ENCODE measurements around the gene TGFBRAP1. TPM values are rescaled to one million over a fixed set of nuclear protein-coding genes. Genes with fewer than 3 reads are reported as not detected.

Gene TGFBRAP1
- total and polyA plus RNA-seq, 2 donors (not counting 3 experiments of a cell fraction or from before 2014, with no cell fraction given) = 25.4 to 37.6 TPM

DNA sequence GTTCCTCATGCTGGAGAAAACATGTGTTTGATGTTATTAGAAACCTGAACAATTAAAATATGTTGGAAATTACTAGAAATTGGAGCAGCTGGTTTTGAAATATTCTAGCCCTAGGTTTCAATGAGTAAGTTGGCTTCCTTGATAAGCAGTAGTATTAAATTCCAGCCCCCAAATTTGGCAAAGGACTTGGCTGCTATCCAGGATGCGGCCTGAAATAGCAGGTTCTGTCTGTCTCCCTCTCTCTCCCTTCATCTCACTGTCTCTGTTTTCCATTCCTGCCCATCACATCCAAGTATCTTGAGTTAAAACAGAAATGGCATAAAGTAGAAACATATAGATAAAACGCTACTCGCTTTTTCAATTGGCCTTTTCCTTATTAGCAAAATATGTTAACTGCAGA, 108.9 kb downstream of the TGFBRAP1 start:
- no peaks in the 10 kb centered on the region for H3K4me1 ChIP-seq (ENCODE audit: control insufficient read depth, extremely low read depth, insufficient read depth, low read length)
- ChIA-PET CTCF (interaction anchor here (2.2 kb wide), 1 partner anchor 11 kb away, joined by 6 read pairs; no protein-coding TSS in a partner anchor), POLR2A (no interaction called here)
- no peak overlapping the region for H3K4me3 ChIP-seq (replicated peaks in 1 of 3; ENCODE audit: insufficient read depth in 1 of 3, low read depth in 1 of 3, low read length in 3 of 3)
- peaks cover 0 to 6% of the 10 kb centered on the region in 2 experiments for H3K27me3 ChIP-seq (ENCODE audit: control insufficient read depth in 2 of 2, insufficient read depth in 2 of 2, low read length in 2 of 2)
- H2AFZ ChIP-seq (ENCODE audit: low read depth, low read length) = no peak overlapping the region
- no peak overlapping the region for H3K4me2 ChIP-seq (ENCODE audit: insufficient read depth, low read length)
- dilution Hi-C loops (cut with MboI; ENCODE audit: extremely low pct_ligation_motif_present, low sequenced_read_pairs) (no loop called here), intact Hi-C loops (cut with micrococcal nuclease) (no loop called here)
- BruUV-seq (replicated peaks) = no TSS peak
- H3K9ac ChIP-seq (replicated peaks; ENCODE audit: extremely low read depth, insufficient read depth, low read length) = no peak overlapping the region
- TF ChIP-seq MYC (IDR thresholded peaks at IDR 0.05; ENCODE audit: low read depth, low read length) (no peak), FOS (IDR thresholded peaks at IDR 0.05; ENCODE audit: borderline replicate concordance, insufficient read depth, low read length) (no peak), GATA2 (IDR thresholded peaks at IDR 0.05; ENCODE audit: insufficient read depth, insufficient read length, low read depth, low read length) (no peak), POLR2A (IDR thresholded peaks at IDR 0.05; ENCODE audit: low read depth, low read length) (no peak)
- no peak for DNase-seq (ENCODE audit: low read depth, low spot score)
- H3K9me1 ChIP-seq (replicated peaks; ENCODE audit: control insufficient read depth, extremely low read depth, insufficient read depth, low read length) = no peaks in the 10 kb centered on the region
- no peak overlapping the region for H3K27ac ChIP-seq (ENCODE audit: insufficient read depth, low read depth, low read length)
- H4K20me1 ChIP-seq (replicated peaks; ENCODE audit: control insufficient read depth, extremely low read depth, insufficient read depth, low read length) = no peaks in the 10 kb centered on the region
- no peak for FAIRE-seq
- no peaks in the 10 kb centered on the region for H3K9me3 ChIP-seq (replicated peaks; ENCODE audit: control insufficient read depth, insufficient read depth, low read length)
- H3K79me2 ChIP-seq (ENCODE audit: control insufficient read depth, insufficient read depth, low read length) = no peaks in the 10 kb centered on the region
- H3K36me3 ChIP-seq (ENCODE audit: control insufficient read depth in 2 of 2, extremely low read depth in 1 of 2, insufficient read depth in 2 of 2, low read length in 2 of 2) = no peaks in the 10 kb centered on the region

GRCh38 chr2:105215586-105216192, 113.8 kb downstream of the TGFBRAP1 start:
- no peak for TF ChIP-seq POLR2A (IDR thresholded peaks at IDR 0.05; ENCODE audit: low read depth, low read length)
- TF ChIP-seq MAX (IDR thresholded peaks at IDR 0.05; ENCODE audit: insufficient read depth, insufficient read length) = no peak
- TF ChIP-seq FOS (IDR thresholded peaks at IDR 0.05; ENCODE audit: borderline replicate concordance, insufficient read depth, low read length) = no peak
- TF ChIP-seq JUN (IDR thresholded peaks at IDR 0.05; ENCODE audit: borderline replicate concordance, insufficient read depth, insufficient read length, low read depth) = no peak
- TF ChIP-seq EZH2 (IDR thresholded peaks at IDR 0.05; ENCODE audit: borderline replicate concordance, low read depth, low read length, severe bottlenecking) = no peak
- TF ChIP-seq MYC (IDR thresholded peaks at IDR 0.05; ENCODE audit: low read depth, low read length) = no peak
- TF ChIP-seq CTCF (IDR thresholded peaks at IDR 0.05; ENCODE audit: extremely low read depth in 1 of 2, insufficient read depth in 1 of 2, low read depth in 1 of 2, low read length in 2 of 2) = no peak
- TF ChIP-seq GATA2 (IDR thresholded peaks at IDR 0.05; ENCODE audit: insufficient read depth, insufficient read length, low read depth, low read length) = no peak
- TF ChIP-seq POLR2AphosphoS5 (IDR thresholded peaks at IDR 0.05; ENCODE audit: insufficient read depth, low read depth, low read length) = no peak
- DNase-seq (ENCODE audit: low read depth, low spot score) = no peak
- CTCF ChIA-PET = no interaction called here
- Histone ChIP-seq H3K27me3 (ENCODE audit: control insufficient read depth in 2 of 2, insufficient read depth in 2 of 2, low read length in 2 of 2) (peaks cover 0 to 6% of the 10 kb centered on the region in 2 experiments), H3K9me3 (replicated peaks; ENCODE audit: control insufficient read depth, insufficient read depth, low read length) (no peaks in the 10 kb centered on the region), H2AFZ (ENCODE audit: low read depth, low read length) (no peak overlapping the region), H3K4me1 (ENCODE audit: control insufficient read depth, extremely low read depth, insufficient read depth, low read length) (no peaks in the 10 kb centered on the region), H3K9me1 (replicated peaks; ENCODE audit: control insufficient read depth, extremely low read depth, insufficient read depth, low read length) (no peaks in the 10 kb centered on the region), H4K20me1 (replicated peaks; ENCODE audit: control insufficient read depth, extremely low read depth, insufficient read depth, low read length) (no peaks in the 10 kb centered on the region), H3K4me2 (ENCODE audit: insufficient read depth, low read length) (no peak overlapping the region), H3K4me3 (replicated peaks in 1 of 3; ENCODE audit: insufficient read depth in 1 of 3, low read depth in 1 of 3, low read length in 3 of 3) (no peak overlapping the region), H3K36me3 (ENCODE audit: control insufficient read depth in 2 of 2, extremely low read depth in 1 of 2, insufficient read depth in 2 of 2, low read length in 2 of 2) (no peaks in the 10 kb centered on the region), H3K9ac (replicated peaks; ENCODE audit: extremely low read depth, insufficient read depth, low read length) (no peak overlapping the region), H3K79me2 (ENCODE audit: control insufficient read depth, insufficient read depth, low read length) (no peaks in the 10 kb centered on the region), H3K27ac (ENCODE audit: insufficient read depth, low read depth, low read length) (no peak overlapping the region)
- no peak for FAIRE-seq
- BruUV-seq (replicated peaks) = no TSS peak
- POLR2A ChIA-PET = no interaction called here
- intact Hi-C loops (cut with micrococcal nuclease) (no loop called here), dilution Hi-C loops (cut with MboI; ENCODE audit: extremely low pct_ligation_motif_present, low sequenced_read_pairs) (no loop called here)
